IMR-90 (cell line): ENCODE results near the gene DOCK1. TPM values are rescaled to one million over a fixed set of nuclear protein-coding genes. Genes with fewer than 3 reads are reported as not detected.

Experiments
- ATAC-seq: fragments of 200-7000 bp; cut with Tn5 transposase; 2 replicates; pipeline ENCODE4 v1.9.1; 2020; ENCODE audit warnings: low read depth, mild to moderate bottlenecking, moderate library complexity
- BruUV-seq: library from RNA; stranded (reverse); fragments of 400-500 nt; replicated peaks from 2 replicates; lab custom pipeline; 2021; lab: Mats Ljungman, UMichigan
- CTCF ChIA-PET: fragments of 300-600 bp; formaldehyde crosslinking; extraction: SDS; loops from one replicate; lab custom pipeline; 2021; ENCODE audit warnings: antibody characterized with exemption; lab: Yijun Ruan, JAX
- POLR2A ChIA-PET: fragments of 300-600 bp; sonication (Branson Sonifier 250); formaldehyde crosslinking; loops from one replicate; lab custom pipeline; 2022; ENCODE audit warnings: antibody characterized with exemption; ENCODE audit not compliant: unreplicated experiment; lab: Charles Lee
- DNase-seq: peaks from one replicate; pipeline ENCODE4 v3.0.0; 2013
- H2AFZ ChIP-seq: replicated peaks from 2 replicates; pipeline ENCODE3; 2013; ENCODE audit warnings: low read length, mild to moderate bottlenecking; ENCODE audit not compliant: poor library complexity
- H2AK5ac ChIP-seq: 2 replicates; pipeline ENCODE4 v1.6.1; 2013; ENCODE audit warnings: low read depth, low read length, inconsistent platforms
- H2AK9ac ChIP-seq: replicated peaks from 2 replicates; pipeline ENCODE3; 2013; ENCODE audit warnings: mild to moderate bottlenecking, low read depth, low read length, moderate library complexity; ENCODE audit not compliant: poor library complexity
- H2BK120ac ChIP-seq: 2 replicates; pipeline ENCODE4 v1.6.1; 2013; ENCODE audit warnings: low read depth, low read length, inconsistent platforms
- H2BK15ac ChIP-seq: 3 replicates; pipeline ENCODE4 v1.6.1; 2013; ENCODE audit warnings: low read depth, low read length, inconsistent platforms
- H2BK20ac ChIP-seq: 2 replicates; pipeline ENCODE4 v1.6.1; 2013; ENCODE audit warnings: low read depth, mild to moderate bottlenecking, inconsistent platforms, low read length, moderate library complexity
- H2BK5ac ChIP-seq: 2 replicates; pipeline ENCODE4 v1.6.1; 2013; ENCODE audit warnings: mild to moderate bottlenecking, low read depth, low read length, inconsistent platforms; ENCODE audit not compliant: poor library complexity, severe bottlenecking
- H3K14ac ChIP-seq: replicated peaks from 2 replicates; pipeline ENCODE4 v1.6.1; 2013; ENCODE audit warnings: low read depth, low read length, inconsistent platforms
- H3K18ac ChIP-seq: 2 replicates; pipeline ENCODE4 v1.6.1; 2013; ENCODE audit warnings: low read depth, low read length, control low read depth
- H3K23ac ChIP-seq: 2 replicates; pipeline ENCODE4 v1.6.1; 2013; ENCODE audit warnings: low read depth, low read length, inconsistent platforms
- H3K27ac ChIP-seq: 2 replicates; pipeline ENCODE4 v1.5.1; 2013; ENCODE audit warnings: mild to moderate bottlenecking, control low read depth, low read length; ENCODE audit not compliant: insufficient read depth
- H3K27me3 ChIP-seq: 2 replicates; pipeline ENCODE4 v1.6.1; 2013; ENCODE audit warnings: low read length; ENCODE audit not compliant: control insufficient read depth, insufficient read depth
- H3K36me3 ChIP-seq: 2 replicates; pipeline ENCODE4 v1.6.1; 2013; ENCODE audit warnings: low read length, mixed read lengths; ENCODE audit not compliant: control insufficient read depth, insufficient read depth
- H3K4ac ChIP-seq: 2 replicates; pipeline ENCODE4 v1.6.1; 2013; ENCODE audit warnings: low read depth, low read length, inconsistent platforms
- H3K4me1 ChIP-seq: 2 replicates; pipeline ENCODE4 v1.6.1; 2013; ENCODE audit warnings: low read length, mixed read lengths; ENCODE audit not compliant: control insufficient read depth, insufficient read depth
- H3K4me2 ChIP-seq: 2 replicates; pipeline ENCODE4 v1.6.1; 2013; ENCODE audit warnings: low read depth, mild to moderate bottlenecking, control low read depth, low read length, moderate library complexity
- H3K4me3 ChIP-seq: 2 replicates; pipeline ENCODE4 v1.5.1; 2013; ENCODE audit warnings: low read depth, mild to moderate bottlenecking, control low read depth, low read length, moderate library complexity; ENCODE audit not compliant: insufficient read depth
- H3K56ac ChIP-seq: 2 replicates; pipeline ENCODE4 v1.6.1; 2013; ENCODE audit warnings: low read length, inconsistent platforms; ENCODE audit not compliant: insufficient read depth; ENCODE audit errors: extremely low read depth
- H3K79me1 ChIP-seq, 2 experiments: 2 replicates each; pipeline ENCODE4 v1.6.1; 2013; ENCODE audit warnings: low read length in 2 of 2, inconsistent platforms in 1 of 2, low read depth in 1 of 2
- H3K9ac ChIP-seq: 2 replicates; pipeline ENCODE4 v1.6.1; 2013; ENCODE audit warnings: low read depth, low read length, control low read depth
- H3K9me1 ChIP-seq: 2 replicates; pipeline ENCODE4 v1.6.1; 2013; ENCODE audit warnings: low read length, inconsistent platforms; ENCODE audit not compliant: insufficient read depth
- H3K9me3 ChIP-seq: 2 replicates; pipeline ENCODE4 v1.6.1; 2013; ENCODE audit warnings: low read length; ENCODE audit not compliant: control insufficient read depth, insufficient read depth
- H4K20me1 ChIP-seq: 2 replicates; pipeline ENCODE4 v1.6.1; 2013; ENCODE audit warnings: low read length, inconsistent platforms; ENCODE audit not compliant: insufficient read depth
- H4K5ac ChIP-seq: 2 replicates; pipeline ENCODE4 v1.6.1; 2013; ENCODE audit warnings: mild to moderate bottlenecking, low read depth, low read length, control low read depth
- H4K8ac ChIP-seq, 2 experiments: 2 replicates each; pipeline ENCODE4 v1.6.1; 2013; ENCODE audit warnings: low read depth in 2 of 2, low read length in 2 of 2, control low read depth in 1 of 2, inconsistent platforms in 1 of 2
- H4K91ac ChIP-seq: 2 replicates; pipeline ENCODE4 v1.6.1; 2013; ENCODE audit warnings: low read depth, low read length, inconsistent platforms; ENCODE audit not compliant: insufficient read depth
- BHLHE40 ChIP-seq: fragments of 150-350 bp; IDR thresholded peaks from 2 replicates; pipeline ENCODE4 v1.6.1; 2016; ENCODE audit warnings: mild to moderate bottlenecking, low read depth, low read length
- CEBPB ChIP-seq: IDR thresholded peaks from 2 replicates; pipeline ENCODE4 v1.6.1; 2012; ENCODE audit warnings: low read depth, low read length, improper control_type of control experiment
- CHD1 ChIP-seq: IDR thresholded peaks from 2 replicates; pipeline ENCODE4 v1.6.1; 2012; ENCODE audit warnings: low read depth, low read length, improper control_type of control experiment
- CTCF ChIP-seq: conservative IDR thresholded peaks from 2 replicates; pipeline ENCODE4 v1.5.1; 2012; ENCODE audit warnings: mild to moderate bottlenecking, low read depth, low read length, improper control_type of control experiment
- FOS ChIP-seq: fragments of 150-350 bp; IDR thresholded peaks from 2 replicates; pipeline ENCODE4 v1.6.1; 2016; ENCODE audit warnings: low read depth, low read length
- MAFK ChIP-seq: IDR thresholded peaks from 2 replicates; pipeline ENCODE4 v1.6.1; 2012; ENCODE audit warnings: low read depth, low read length, improper control_type of control experiment
- MAZ ChIP-seq: IDR thresholded peaks from 2 replicates; pipeline ENCODE4 v1.6.1; 2012; ENCODE audit warnings: low read depth, mild to moderate bottlenecking, low read length, improper control_type of control experiment, moderate library complexity, borderline replicate concordance
- NFE2L2 ChIP-seq: fragments of 150-350 bp; IDR thresholded peaks from 2 replicates; pipeline ENCODE4 v1.6.1; 2016; ENCODE audit warnings: low read depth, mild to moderate bottlenecking, low read length
- POLR2A ChIP-seq: IDR thresholded peaks from 2 replicates; pipeline ENCODE4 v1.6.1; 2012; ENCODE audit warnings: mild to moderate bottlenecking, low read depth, low read length
- RAD21 ChIP-seq: IDR thresholded peaks from 2 replicates; pipeline ENCODE4 v1.6.1; 2012; ENCODE audit warnings: low read length, improper control_type of control experiment
- RFX5 ChIP-seq: IDR thresholded peaks from 2 replicates; pipeline ENCODE4 v1.8.0; 2012; ENCODE audit warnings: low read depth, mild to moderate bottlenecking, low read length, moderate library complexity
- USF2 ChIP-seq: fragments of 150-350 bp; IDR thresholded peaks from 2 replicates; pipeline ENCODE4 v1.6.1; 2017; ENCODE audit warnings: mild to moderate bottlenecking, antibody characterized with exemption, low read length, low read depth
- whole genome bisulfite sequencing, 2 experiments: methylation state at CpG; one replicate each; pipeline versions ENCODE4 v1.1.5 to v1.1.7; 2013; ENCODE audit warnings: missing lambda C conversion rate in 2 of 2; ENCODE audit not compliant: insufficient read length in 1 of 2; ENCODE audit errors: extremely low coverage in 2 of 2; 5-methylcytosine and 5-hydroxymethylcytosine counted together
- dilution Hi-C: fragments of 300-500 bp; cut with HindIII; formaldehyde crosslinking; loops from one replicate; pipeline ENCODE4 v1.14.3; 2018; ENCODE audit warnings: low sequenced_read_pairs; ENCODE audit not compliant: unreplicated experiment
- in situ Hi-C: fragments of 300-500 bp; cut with MboI; formaldehyde crosslinking; loops from 3 replicates; pipeline ENCODE4 v1.14.3; 2019; ENCODE audit warnings: low sequenced_read_pairs, inconsistent platforms, mixed read lengths
- intact Hi-C: fragments of 100-400 bp; cut with micrococcal nuclease; formaldehyde crosslinking; loops from 2 replicates; pipeline ENCODE4 v1.10.0; 2022
- polyA plus RNA-seq, 3 experiments: library from polyadenylated mRNA; depleted of rRNA; stranded (reverse); fragments of >200 nt; gene quantifications; 2 replicates each; pipeline ENCODE4 v1.2.3, GENCODE V29; 2012; ENCODE audit warnings: low replicate concordance in 1 of 3
- total RNA-seq: library from RNA; depleted of rRNA; stranded (reverse); fragments of >200 nt; gene quantifications from 2 replicates; pipeline ENCODE4 v1.2.3, GENCODE V29; 2012

DOCK1 gene
- total and polyA plus RNA-seq, 2 of the 4 experiments (the other 2 are of a cell fraction), result 28.2 to 71.0 TPM

- WGBS, 2 experiments, result no CpG with 5 or more reads among the region's 3 CpGs
- H3K4me3 ChIP-seq, result no peak overlapping the region
- intact Hi-C loops (no loop called here), in situ Hi-C loops (no loop called here), dilution Hi-C loops (no loop called here)
- no peak overlapping the region for H2BK15ac ChIP-seq
- no peak overlapping the region for H3K23ac ChIP-seq
- no peak overlapping the region for H3K56ac ChIP-seq
- H3K9ac ChIP-seq, result no peak overlapping the region
- H2BK20ac ChIP-seq, result no peak overlapping the region
- H3K4ac ChIP-seq, result no peak overlapping the region
- no peak for DNase-seq
- no peak overlapping the region for H3K27ac ChIP-seq
- H4K8ac ChIP-seq, result no peak overlapping the region
- H4K20me1 ChIP-seq, result 0 out of 2 replicates have a peak, but pooled peaks cover 4% of the 10 kb centered on the region
- no peak overlapping the region for H2AK5ac ChIP-seq
- H3K9me1 ChIP-seq, result peaks cover 4% of the 10 kb centered on the region; the same call in 1 of the 2 replicates
- no peak overlapping the region for H2AK9ac ChIP-seq
- H3K14ac ChIP-seq, result no peak overlapping the region
- BruUV-seq, result no TSS peak
- TF ChIP-seq FOS (no peak), NFE2L2 (no peak), RFX5 (no peak), POLR2A (no peak), MAFK (no peak), CHD1 (no peak), CEBPB (no peak), CTCF (no peak), RAD21 (no peak), MAZ (no peak), BHLHE40 (no peak), USF2 (no peak)
- no peaks in the 10 kb centered on the region for H3K4me1 ChIP-seq
- CTCF ChIA-PET, result no interaction called here
- no peak overlapping the region for H2BK120ac ChIP-seq
- no peak overlapping the region for H3K18ac ChIP-seq
- peaks cover 13 to 15% of the 10 kb centered on the region in 2 experiments for H3K79me1 ChIP-seq
- no peaks in the 10 kb centered on the region for H3K27me3 ChIP-seq
- ATAC-seq, result no peak
- no peaks in the 10 kb centered on the region for H3K9me3 ChIP-seq
- no peak overlapping the region for H2AFZ ChIP-seq
- H4K5ac ChIP-seq, result no peak overlapping the region
- peaks cover 4% of the 10 kb centered on the region; the same call in 1 of the 2 replicates for H3K36me3 ChIP-seq
- no peak overlapping the region for H3K4me2 ChIP-seq
- POLR2A ChIA-PET, result no interaction called here
- no peak overlapping the region for H2BK5ac ChIP-seq
- no peak overlapping the region for H4K91ac ChIP-seq
Measured at GRCh38 chr10:127218658-127219057, 313.4 kb downstream of the DOCK1 start.
